Diencephalon (tissue), 1 donor: ENCODE results near the gene PIP4P1. TPM values are rescaled to one million over a fixed set of nuclear protein-coding genes. Genes with fewer than 3 reads are reported as not detected.

Experiments used
- small RNA-seq: library from RNA; depleted of rRNA; stranded (forward); fragments of <200 nt; gene quantifications from one replicate; pipeline ENCODE3, GENCODE V24; 2014
- total RNA-seq: library from RNA; depleted of rRNA; stranded (reverse); fragments of >200 nt; gene quantifications from one replicate; pipeline ENCODE4 v1.2.3, GENCODE V29; 2014

Gene PIP4P1
- 29.5 TPM for total RNA-seq

GRCh38 chr14:20461225-20462141 is at the start of gene PIP4P1:
TSS of gene PIP4P1 (minus strand) at chr14:20461434. CDS start at chr14:20461325, 109 bp downstream.

GRCh38 chr14:20469242-20469889 is 8.1 kb upstream of the PIP4P1 start, which contains the start of gene PNP:
TSS of gene PNP (plus strand) at chr14:20469406. CDS start at chr14:20469525, 119 bp downstream.

GRCh38 chr14:20454516-20455354 is 6.5 kb downstream of the PIP4P1 start, which contains the start of the genes APEX1 and OSGEP:
TSS of gene APEX1 (plus strand) at chr14:20455226. CDS start at chr14:20455646, 420 bp downstream.
TSS of gene OSGEP (minus strand) at chr14:20454812. CDS start at chr14:20454683, 129 bp downstream.

GRCh38 chr14:20435582-20436362 is 25.5 kb downstream of the PIP4P1 start, which contains the start of gene KLHL33:
TSS of gene KLHL33 (minus strand) at chr14:20436166. CDS start at chr14:20435811, 355 bp downstream.

GRCh38 chr14:20412876-20413743 is 48.1 kb downstream of the PIP4P1 start, which contains the start of gene TEP1:
TSS of gene TEP1 (minus strand) at chr14:20413501. CDS start at chr14:20408439, 5,062 bp downstream.

Small RNA genes within 50 kb of the gene (small RNA-seq; reads per million reads assigned to genes)
- 0.18 reads per million for gene RNA5SP382

Other genes starting within 250 kb of the PIP4P1 start
- not detected for gene OR11H6, start 237.7 kb downstream of the PIP4P1 start, total RNA-seq
- gene OR11H7, start 232.5 kb downstream of the PIP4P1 start, total RNA-seq = not detected
- gene OR11H4, start 222.1 kb downstream of the PIP4P1 start, total RNA-seq = not detected
- 33.4 TPM for gene TTC5, start 155.5 kb downstream of the PIP4P1 start, total RNA-seq
- gene CCNB1IP1, start 128.2 kb downstream of the PIP4P1 start, total RNA-seq = 66.4 TPM
- gene PARP2, start 117.8 kb downstream of the PIP4P1 start, total RNA-seq = 22.1 TPM
- gene TEP1, start 47.9 kb downstream of the PIP4P1 start, total RNA-seq = 8.8 TPM
- 0.23 TPM for gene KLHL33, start 25.3 kb downstream of the PIP4P1 start, total RNA-seq
- 32.8 TPM for gene OSGEP, start 6.6 kb downstream of the PIP4P1 start, total RNA-seq
- 53.3 TPM for gene APEX1, start 6.2 kb downstream of the PIP4P1 start, total RNA-seq
- gene PNP, start 8.0 kb upstream of the PIP4P1 start, total RNA-seq = 12.7 TPM
- gene RNASE10, start 44.1 kb upstream of the PIP4P1 start, total RNA-seq = not detected
- gene RNASE9, start 99.6 kb upstream of the PIP4P1 start, total RNA-seq = not detected
- not detected for gene RNASE11, start 126.6 kb upstream of the PIP4P1 start, total RNA-seq
- gene RNASE12, start 129.9 kb upstream of the PIP4P1 start, total RNA-seq = not detected
- not detected for gene OR6S1, start 180.3 kb upstream of the PIP4P1 start, total RNA-seq
- gene RNASE4, start 223.1 kb upstream of the PIP4P1 start, total RNA-seq = 1.2 TPM
- gene ANG, start 227.3 kb upstream of the PIP4P1 start, total RNA-seq = 0.92 TPM